ENCODE measurements around the gene FBXO36. TPM values are rescaled to one million over a fixed set of nuclear protein-coding genes. Genes with fewer than 3 reads are reported as not detected.

FBXO36 gene
- total and polyA plus RNA-seq, 2 of the 4 experiments (the other 2 are of a cell fraction), result 1.3 to 2.2 TPM

DNA sequence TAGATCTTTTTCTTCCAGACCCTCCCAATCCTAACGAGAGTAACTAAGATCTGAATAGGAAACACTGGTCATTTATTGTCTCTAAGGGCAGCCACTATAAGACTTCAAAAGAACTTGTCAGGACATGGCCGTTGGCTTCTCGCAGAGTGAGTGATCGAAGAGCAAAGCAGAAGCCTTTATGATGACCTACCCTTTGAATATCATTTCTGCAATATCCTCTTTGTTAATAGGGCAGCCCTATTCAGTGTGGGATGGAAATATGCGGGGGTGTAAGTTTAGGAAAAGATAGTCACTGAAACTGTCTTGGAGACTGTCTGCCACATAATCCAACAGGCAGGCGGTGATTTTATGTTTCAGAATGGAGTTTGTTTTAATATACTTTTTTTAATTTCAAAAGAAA is 70.9 kb downstream of the FBXO36 start:
- no TSS peak for BruUV-seq (replicated peaks)
- no peaks in the 10 kb centered on the region for H4K20me1 ChIP-seq (ENCODE audit: insufficient read depth, low read length)
- no peak overlapping the region for H2AK5ac ChIP-seq (ENCODE audit: low read depth, low read length)
- no peaks in the 10 kb centered on the region; the same call in 1 of the 2 replicates for H3K9me3 ChIP-seq (ENCODE audit: control insufficient read depth, insufficient read depth, low read length)
- H3K27me3 ChIP-seq (ENCODE audit: control insufficient read depth, insufficient read depth, low read length), result no peaks in the 10 kb centered on the region
- H2BK120ac ChIP-seq (ENCODE audit: low read depth, low read length), result no peak overlapping the region
- DNase-seq, result no peak
- TF ChIP-seq, protein P1, sequence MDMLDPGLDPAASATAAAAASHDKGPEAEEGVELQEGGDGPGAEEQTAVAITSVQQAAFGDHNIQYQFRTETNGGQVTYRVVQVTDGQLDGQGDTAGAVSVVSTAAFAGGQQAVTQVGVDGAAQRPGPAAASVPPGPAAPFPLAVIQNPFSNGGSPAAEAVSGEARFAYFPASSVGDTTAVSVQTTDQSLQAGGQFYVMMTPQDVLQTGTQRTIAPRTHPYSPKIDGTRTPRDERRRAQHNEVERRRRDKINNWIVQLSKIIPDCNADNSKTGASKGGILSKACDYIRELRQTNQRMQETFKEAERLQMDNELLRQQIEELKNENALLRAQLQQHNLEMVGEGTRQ (IDR thresholded peaks at IDR 0.05; ENCODE audit: low read depth, low read length), result no peak
- TF ChIP-seq RCOR1 (IDR thresholded peaks at IDR 0.05; ENCODE audit: insufficient replicate concordance, low read length) (no peak), CHD1 (IDR thresholded peaks at IDR 0.05; ENCODE audit: low read depth, low read length) (no peak), MAZ (IDR thresholded peaks at IDR 0.05; ENCODE audit: borderline replicate concordance, low read depth, low read length) (no peak), FOS (IDR thresholded peaks at IDR 0.05; ENCODE audit: low read depth, low read length) (no peak), RAD21 (IDR thresholded peaks at IDR 0.05; ENCODE audit: low read length) (no peak)
- TF ChIP-seq, protein P2, sequence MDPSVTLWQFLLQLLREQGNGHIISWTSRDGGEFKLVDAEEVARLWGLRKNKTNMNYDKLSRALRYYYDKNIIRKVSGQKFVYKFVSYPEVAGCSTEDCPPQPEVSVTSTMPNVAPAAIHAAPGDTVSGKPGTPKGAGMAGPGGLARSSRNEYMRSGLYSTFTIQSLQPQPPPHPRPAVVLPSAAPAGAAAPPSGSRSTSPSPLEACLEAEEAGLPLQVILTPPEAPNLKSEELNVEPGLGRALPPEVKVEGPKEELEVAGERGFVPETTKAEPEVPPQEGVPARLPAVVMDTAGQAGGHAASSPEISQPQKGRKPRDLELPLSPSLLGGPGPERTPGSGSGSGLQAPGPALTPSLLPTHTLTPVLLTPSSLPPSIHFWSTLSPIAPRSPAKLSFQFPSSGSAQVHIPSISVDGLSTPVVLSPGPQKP (IDR thresholded peaks at IDR 0.05; ENCODE audit: borderline replicate concordance, low read depth, low read length), result no peak
- CTCF ChIA-PET, result no interaction called here
- H3K4me2 ChIP-seq (ENCODE audit: low read depth, low read length), result no peak overlapping the region
- no peak overlapping the region for H2AFZ ChIP-seq (replicated peaks; ENCODE audit: low read length, poor library complexity)
- H3K4ac ChIP-seq (ENCODE audit: low read depth, low read length), result no peak overlapping the region
- no peak overlapping the region for H2BK15ac ChIP-seq (ENCODE audit: low read depth, low read length)
- no peak overlapping the region for H3K4me3 ChIP-seq (ENCODE audit: insufficient read depth, low read depth, low read length)
- H3K23ac ChIP-seq (ENCODE audit: low read depth, low read length), result no peak overlapping the region
- POLR2A ChIA-PET (ENCODE audit: unreplicated experiment), result no interaction called here
- no peak overlapping the region for H3K18ac ChIP-seq (ENCODE audit: low read depth, low read length)
- H4K8ac ChIP-seq (ENCODE audit: low read depth in 2 of 2, low read length in 2 of 2), result no peak overlapping the region
- H4K91ac ChIP-seq (ENCODE audit: insufficient read depth, low read depth, low read length), result no peak overlapping the region
- no peak overlapping the region for H3K27ac ChIP-seq (ENCODE audit: insufficient read depth, low read length)
- dilution Hi-C loops (cut with HindIII; ENCODE audit: low sequenced_read_pairs, unreplicated experiment) (no loop called here), in situ Hi-C loops (cut with MboI; ENCODE audit: low sequenced_read_pairs) (no loop called here), intact Hi-C loops (cut with micrococcal nuclease) (no loop called here)
- no peak overlapping the region for H2AK9ac ChIP-seq (replicated peaks; ENCODE audit: low read depth, low read length, poor library complexity)
- H3K79me1 ChIP-seq (ENCODE audit: low read depth in 1 of 2, low read length in 2 of 2), result no peaks in the 10 kb centered on the region
- WGBS, 2 experiments (ENCODE audit: extremely low coverage in 2 of 2, insufficient read length in 1 of 2), result no CpG with 5 or more reads among the region's 6 CpGs
- H2BK20ac ChIP-seq (ENCODE audit: low read depth, low read length), result no peak overlapping the region
- H2BK5ac ChIP-seq (ENCODE audit: low read depth, low read length, poor library complexity, severe bottlenecking), result no peak overlapping the region
- no peak for ATAC-seq (ENCODE audit: low read depth)
- H3K36me3 ChIP-seq (ENCODE audit: control insufficient read depth, insufficient read depth, low read length), result no peaks in the 10 kb centered on the region
- H3K56ac ChIP-seq (ENCODE audit: extremely low read depth, insufficient read depth, low read length), result no peak overlapping the region
- no peaks in the 10 kb centered on the region for H3K4me1 ChIP-seq (ENCODE audit: control insufficient read depth, insufficient read depth, low read length)
- no peaks in the 10 kb centered on the region for H3K9me1 ChIP-seq (ENCODE audit: insufficient read depth, low read length)
- H3K14ac ChIP-seq (replicated peaks; ENCODE audit: low read depth, low read length), result no peak overlapping the region
- H4K5ac ChIP-seq (ENCODE audit: low read depth, low read length), result no peak overlapping the region
- H3K9ac ChIP-seq (ENCODE audit: low read depth, low read length), result no peak overlapping the region

Data from IMR-90 (cell line).